ENCODE results near the gene PTTG2. TPM values are rescaled to one million over a fixed set of nuclear protein-coding genes. Genes with fewer than 3 reads are reported as not detected.

PTTG2 gene
- polyA plus RNA-seq, 1 donor (not counting 4 experiments of a cell fraction or from before 2014, with no cell fraction given): not detected

DNA sequence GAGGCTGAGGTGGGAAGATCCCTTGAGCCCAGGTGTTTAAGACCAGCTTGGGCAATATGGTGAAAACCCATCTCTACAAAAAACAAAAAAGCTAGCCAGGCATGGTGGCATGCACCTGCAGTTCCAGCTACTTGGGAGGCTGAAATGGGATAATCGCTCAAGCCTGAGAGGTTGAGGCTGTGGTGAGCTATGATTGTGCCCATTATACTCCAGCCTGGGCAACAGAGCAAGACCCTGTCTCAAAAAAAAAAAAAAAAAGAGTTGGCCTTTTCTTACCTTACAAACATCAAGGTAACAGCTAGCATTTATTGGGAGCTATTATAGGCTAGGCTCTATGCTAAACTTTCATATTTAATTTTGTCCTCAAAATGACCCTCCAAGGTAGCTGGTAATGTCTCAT, 43.4 kb downstream of the PTTG2 start:
- H2AFZ ChIP-seq (ENCODE audit: control insufficient read depth, low read length): no peak overlapping the region
- H3K4me3 ChIP-seq (ENCODE audit: control insufficient read depth in 2 of 3, extremely low read depth in 1 of 3, insufficient read depth in 2 of 3, low read depth in 1 of 3, low read length in 3 of 3): no peak overlapping the region
- H3K9me3 ChIP-seq (ENCODE audit: control insufficient read depth, low read depth, low read length): no peaks in the 10 kb centered on the region
- no peak for TF ChIP-seq EZH2 (IDR thresholded peaks at IDR 0.05; ENCODE audit: low read length)
- TF ChIP-seq CTCF (optimal IDR thresholded peaks at IDR 0.05 in 1 of 3, IDR thresholded peaks at IDR 0.05 in 1 of 3, conservative IDR thresholded peaks at IDR 0.05 in 1 of 3; ENCODE audit: extremely low read depth in 1 of 3, insufficient read depth in 2 of 3, low read length in 3 of 3): no peak
- DNase-seq (ENCODE audit: low read depth, low spot score) (no peak), FAIRE-seq (no peak)
- H3K9me1 ChIP-seq (ENCODE audit: control insufficient read depth, extremely low read depth, insufficient read depth, low read length): no peaks in the 10 kb centered on the region
- no peaks in the 10 kb centered on the region for H4K20me1 ChIP-seq (ENCODE audit: control insufficient read depth, extremely low read depth, insufficient read depth, low read length)
- peaks cover 2% of the 10 kb centered on the region for H3K79me2 ChIP-seq (ENCODE audit: control insufficient read depth, insufficient read depth, low read length)
- peaks cover 8% of the 10 kb centered on the region for H3K4me1 ChIP-seq (ENCODE audit: control insufficient read depth, extremely low read depth, insufficient read depth, low read length)
- no peaks in the 10 kb centered on the region for H3K36me3 ChIP-seq (ENCODE audit: control insufficient read depth in 2 of 2, extremely low read depth in 1 of 2, insufficient read depth in 2 of 2, low read length in 2 of 2)
- no peak overlapping the region for H3K9ac ChIP-seq (ENCODE audit: control insufficient read depth, extremely low read depth, insufficient read depth, low read length)
- no peak overlapping the region for H3K27ac ChIP-seq (ENCODE audit: control insufficient read depth, insufficient read depth, low read length)
- dilution Hi-C loops (cut with MboI; ENCODE audit: extremely low pct_ligation_motif_present, low sequenced_read_pairs): no loop called here
- H3K27me3 ChIP-seq (ENCODE audit: control insufficient read depth, extremely low read depth, insufficient read depth, low read length): no peaks in the 10 kb centered on the region
- H3K4me2 ChIP-seq (ENCODE audit: control insufficient read depth, extremely low read depth, insufficient read depth, low read depth, low read length): no peak overlapping the region

GRCh38 chr4:38004062-38004461, 43.9 kb downstream of the PTTG2 start:
- Histone ChIP-seq H3K27ac (ENCODE audit: control insufficient read depth, insufficient read depth, low read length) (no peak overlapping the region), H3K79me2 (ENCODE audit: control insufficient read depth, insufficient read depth, low read length) (peaks cover 2% of the 10 kb centered on the region), H3K9me1 (ENCODE audit: control insufficient read depth, extremely low read depth, insufficient read depth, low read length) (no peaks in the 10 kb centered on the region), H2AFZ (ENCODE audit: control insufficient read depth, low read length) (no peak overlapping the region), H3K9me3 (ENCODE audit: control insufficient read depth, low read depth, low read length) (no peaks in the 10 kb centered on the region), H3K4me1 (ENCODE audit: control insufficient read depth, extremely low read depth, insufficient read depth, low read length) (peaks cover 8% of the 10 kb centered on the region), H3K27me3 (ENCODE audit: control insufficient read depth, extremely low read depth, insufficient read depth, low read length) (no peaks in the 10 kb centered on the region), H3K4me2 (ENCODE audit: control insufficient read depth, extremely low read depth, insufficient read depth, low read depth, low read length) (no peak overlapping the region), H3K36me3 (ENCODE audit: control insufficient read depth in 2 of 2, extremely low read depth in 1 of 2, insufficient read depth in 2 of 2, low read length in 2 of 2) (no peaks in the 10 kb centered on the region), H4K20me1 (ENCODE audit: control insufficient read depth, extremely low read depth, insufficient read depth, low read length) (no peaks in the 10 kb centered on the region), H3K9ac (ENCODE audit: control insufficient read depth, extremely low read depth, insufficient read depth, low read length) (no peak overlapping the region), H3K4me3 (ENCODE audit: control insufficient read depth in 2 of 3, extremely low read depth in 1 of 3, insufficient read depth in 2 of 3, low read depth in 1 of 3, low read length in 3 of 3) (no peak overlapping the region)
- FAIRE-seq (no peak), DNase-seq (ENCODE audit: low read depth, low spot score) (no peak)
- dilution Hi-C loops (cut with MboI; ENCODE audit: extremely low pct_ligation_motif_present, low sequenced_read_pairs): no loop called here
- TF ChIP-seq EZH2 (IDR thresholded peaks at IDR 0.05; ENCODE audit: low read length): no peak

- Histone ChIP-seq H3K36me3 (ENCODE audit: control insufficient read depth in 2 of 2, extremely low read depth in 1 of 2, insufficient read depth in 2 of 2, low read length in 2 of 2) (no peaks in the 10 kb centered on the region), H3K4me1 (ENCODE audit: control insufficient read depth, extremely low read depth, insufficient read depth, low read length) (peaks cover 8% of the 10 kb centered on the region), H3K27ac (ENCODE audit: control insufficient read depth, insufficient read depth, low read length) (no peak overlapping the region), H3K9me3 (ENCODE audit: control insufficient read depth, low read depth, low read length) (no peaks in the 10 kb centered on the region), H4K20me1 (ENCODE audit: control insufficient read depth, extremely low read depth, insufficient read depth, low read length) (no peaks in the 10 kb centered on the region), H3K27me3 (ENCODE audit: control insufficient read depth, extremely low read depth, insufficient read depth, low read length) (no peaks in the 10 kb centered on the region), H3K9me1 (ENCODE audit: control insufficient read depth, extremely low read depth, insufficient read depth, low read length) (no peaks in the 10 kb centered on the region), H3K9ac (ENCODE audit: control insufficient read depth, extremely low read depth, insufficient read depth, low read length) (no peak overlapping the region), H3K4me3 (ENCODE audit: control insufficient read depth in 2 of 3, extremely low read depth in 1 of 3, insufficient read depth in 2 of 3, low read depth in 1 of 3, low read length in 3 of 3) (no peak overlapping the region), H3K79me2 (ENCODE audit: control insufficient read depth, insufficient read depth, low read length) (peaks cover 2% of the 10 kb centered on the region), H3K4me2 (ENCODE audit: control insufficient read depth, extremely low read depth, insufficient read depth, low read depth, low read length) (no peak overlapping the region), H2AFZ (ENCODE audit: control insufficient read depth, low read length) (no peak overlapping the region)
- no peak for DNase-seq (ENCODE audit: low read depth, low spot score)
- dilution Hi-C loops (cut with MboI; ENCODE audit: extremely low pct_ligation_motif_present, low sequenced_read_pairs): no loop called here
- TF ChIP-seq CTCF (optimal IDR thresholded peaks at IDR 0.05 in 1 of 3, IDR thresholded peaks at IDR 0.05 in 1 of 3, conservative IDR thresholded peaks at IDR 0.05 in 1 of 3; ENCODE audit: extremely low read depth in 1 of 3, insufficient read depth in 2 of 3, low read length in 3 of 3): no peak
- no peak for TF ChIP-seq EZH2 (IDR thresholded peaks at IDR 0.05; ENCODE audit: low read length)
- no peak for FAIRE-seq
Observed at GRCh38 chr4:38004887-38005286, 44.7 kb downstream of the PTTG2 start.
